Stimulated activated CD8-positive, alpha-beta memory T cell treated with anti-CD3 and anti-CD28 coated beads, Interleukin-15, amount 100 ng/mL, for 48 hours (primary cell): Measurements from ENCODE around the gene ZNF519.

Experiments used
- DNase-seq, 2 donors: peaks; one replicate each; pipeline ENCODE4 v3.0.0-alpha.2; 2020; ENCODE audit warnings: low read depth in 2 of 2

ZNF519 gene

GRCh38 chr18:14098428-14098827 is 33.8 kb downstream of the ZNF519 start:
- no peak for DNase-seq

DNA sequence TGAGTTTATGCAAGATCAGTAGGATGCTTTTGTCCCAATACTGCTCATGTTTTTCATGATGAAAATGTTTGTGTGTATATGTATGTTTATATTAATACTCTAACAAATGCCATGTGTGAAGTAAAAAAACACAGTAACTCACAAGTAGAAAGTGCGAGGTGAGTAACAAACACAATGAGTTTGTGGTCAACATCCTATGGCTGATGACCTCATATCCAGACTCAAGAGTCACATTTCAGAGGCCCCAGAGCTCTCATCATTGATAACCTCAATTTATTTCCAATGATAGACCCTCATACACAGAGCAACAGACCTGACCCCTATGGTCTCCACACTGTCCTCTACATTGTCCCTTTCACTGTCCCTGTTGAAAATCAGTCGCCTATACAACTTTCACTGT is 34.5 kb downstream of the ZNF519 start:
- DNase-seq = no peak

- DNase-seq = no peak
Observed at GRCh38 chr18:14093307-14093915, 38.8 kb downstream of the ZNF519 start.

DNA sequence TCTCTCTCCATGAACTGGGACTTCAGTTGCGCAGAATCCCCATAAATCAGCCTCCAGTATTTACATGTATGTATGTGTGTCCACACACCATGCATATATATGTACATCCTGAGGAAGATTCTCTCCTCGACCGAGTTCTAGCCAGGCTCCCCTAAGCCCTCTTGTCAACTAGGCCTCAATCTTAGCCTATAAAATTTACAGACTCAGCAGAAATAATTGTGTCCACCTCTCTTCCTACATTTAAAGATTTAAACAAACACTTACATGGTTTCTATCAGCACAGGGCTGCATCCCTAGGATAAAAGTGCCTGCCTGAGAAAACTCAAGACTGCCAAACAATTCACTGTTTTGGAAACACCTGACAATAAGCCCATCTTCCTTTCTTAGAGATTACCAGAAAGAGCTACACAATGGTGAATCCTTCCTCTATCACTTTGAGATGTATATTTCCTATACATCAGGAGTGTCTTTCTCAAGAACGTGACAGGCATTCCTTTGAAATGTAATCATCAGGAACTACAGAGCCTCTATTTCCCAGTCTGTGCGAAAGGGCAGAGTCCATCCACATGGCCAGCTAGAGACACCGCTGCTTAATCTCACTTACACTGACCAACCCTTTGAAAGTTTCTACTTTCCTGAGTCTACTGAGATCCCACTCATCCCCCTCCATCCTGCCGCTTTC is 39.5 kb downstream of the ZNF519 start:
- no peak for DNase-seq

- no peak for DNase-seq
Observed at GRCh38 chr18:14089781-14090180, 42.5 kb downstream of the ZNF519 start.

GRCh38 chr18:14089191-14089590 is 43.0 kb downstream of the ZNF519 start:
- DNase-seq = no peak

- no peak for DNase-seq
Observed at GRCh38 chr18:14086458-14087231, 45.6 kb downstream of the ZNF519 start.

GRCh38 chr18:14085770-14086457 is 46.3 kb downstream of the ZNF519 start:
- DNase-seq = no peak

DNA sequence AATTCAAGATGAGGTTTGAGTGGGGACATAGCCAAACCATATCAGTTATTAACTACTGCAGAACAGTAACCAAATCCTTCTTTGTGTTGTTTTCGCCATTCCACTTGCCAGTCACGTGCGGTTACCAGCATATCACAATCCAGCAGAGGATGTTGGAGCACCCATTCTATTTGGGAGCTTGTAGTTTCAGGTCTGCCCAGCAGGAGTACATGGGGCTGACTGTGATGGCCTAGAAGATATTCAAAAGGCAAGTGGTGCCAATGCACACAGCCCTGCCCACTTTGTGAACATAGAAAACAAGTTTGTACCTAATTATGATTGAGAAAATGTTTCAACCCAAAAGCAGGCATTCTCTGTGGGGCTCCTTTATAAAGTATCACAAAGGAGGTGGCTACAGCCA is 57.0 kb downstream of the ZNF519 start:
- DNase-seq = no peak

DNA sequence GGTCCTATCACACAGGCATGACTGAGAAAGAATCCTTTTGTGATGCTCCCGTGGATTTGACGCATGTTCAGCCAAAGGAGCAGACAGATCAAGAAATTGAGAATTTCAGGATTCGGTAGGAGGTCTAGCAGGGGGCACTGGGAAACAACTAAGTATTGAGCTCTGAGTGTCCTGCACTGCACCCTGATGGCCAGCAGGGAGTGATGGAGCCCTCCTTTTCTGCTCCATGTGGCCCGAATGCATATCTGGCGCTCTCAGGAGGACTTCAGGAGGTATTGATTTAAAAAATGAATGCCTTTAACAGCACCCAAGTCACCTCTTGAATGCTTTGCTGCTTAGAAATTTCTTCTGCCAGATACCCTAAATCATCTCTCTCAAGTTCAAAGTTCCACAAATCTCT is 58.0 kb downstream of the ZNF519 start:
- no peak for DNase-seq

DNA sequence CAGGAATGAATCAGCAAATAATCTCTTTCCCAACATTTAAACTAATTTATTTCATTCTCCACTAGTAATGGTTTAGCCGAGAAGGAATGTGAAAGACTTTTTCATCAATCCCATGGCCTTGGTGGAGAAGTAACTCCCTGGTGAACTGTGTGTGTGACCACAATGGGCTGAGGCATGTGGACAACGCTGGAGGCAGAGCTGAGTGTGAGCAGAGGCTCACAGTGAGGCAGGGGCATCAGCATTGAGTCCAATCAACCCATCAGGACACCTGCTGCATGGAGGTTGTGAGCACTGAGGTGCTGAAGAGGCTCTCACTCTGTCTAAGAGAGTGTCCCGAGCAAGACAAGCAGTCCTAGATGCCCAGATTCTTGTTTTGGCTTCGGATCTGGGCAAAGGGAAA is 78.6 kb downstream of the ZNF519 start:
- no peak for DNase-seq
